Measurements from ENCODE around the gene C1orf21.

C1orf21 gene

DNA sequence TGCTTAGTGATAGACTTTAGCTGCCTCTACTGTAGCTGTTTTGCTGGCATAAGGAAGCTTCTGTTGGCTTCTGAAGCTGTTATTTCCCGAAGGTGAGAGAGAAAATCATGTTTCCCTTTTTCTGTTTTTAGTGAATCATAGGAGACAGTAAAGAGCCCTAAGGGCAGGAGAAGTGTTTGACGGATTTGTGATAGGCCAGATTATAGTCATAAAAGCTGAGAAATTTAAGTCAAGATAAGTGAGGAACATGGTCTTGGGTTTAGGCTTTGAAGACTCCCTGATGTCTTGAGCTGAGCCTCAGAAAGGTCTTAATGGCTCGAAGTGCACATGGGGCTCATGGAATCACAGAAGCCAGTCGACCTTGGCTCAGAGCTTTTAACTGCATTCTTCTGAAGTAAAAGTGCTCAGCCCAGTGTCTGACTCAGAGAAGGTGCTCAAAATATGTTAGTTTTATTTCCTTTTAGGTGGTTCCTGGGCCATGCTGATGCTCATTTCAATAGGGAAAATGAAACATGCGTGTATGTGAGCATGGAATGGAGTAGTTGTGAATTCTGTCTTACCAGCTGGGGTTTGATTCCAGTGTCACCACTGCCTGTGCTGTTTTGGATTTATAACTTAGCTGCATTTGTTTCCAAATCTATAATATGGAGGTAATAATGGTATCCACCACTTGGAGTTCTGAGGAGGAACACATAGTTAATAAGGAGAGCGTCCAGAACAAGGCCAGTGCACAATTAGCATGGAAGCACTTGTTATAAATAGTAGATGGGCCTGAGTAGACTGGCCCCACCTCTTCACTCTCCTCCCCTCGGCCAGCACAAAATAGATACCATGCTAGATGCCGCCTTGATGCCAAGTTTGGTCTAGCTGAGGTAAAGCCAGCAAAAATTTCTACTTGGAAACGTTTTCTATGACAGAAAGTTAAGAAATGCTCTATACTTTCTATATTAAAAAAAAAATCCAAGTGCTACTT is 99.2 kb downstream of the C1orf21 start:
- ATAC-seq (replicated peaks) (no peak), DNase-seq (no peak)
- Mint-ChIP-seq H3K36me3 (no peaks in the 10 kb centered on the region), H3K27ac (no peak overlapping the region), H3K4me1 (peaks cover 1 to 10% of the 10 kb centered on the region in 2 donors), H3K27me3 (no peaks in the 10 kb centered on the region), H3K4me3 (no peak overlapping the region), H3K9me3 (no peaks in the 10 kb centered on the region)

GRCh38 chr1:184486761-184487445 is 100.1 kb downstream of the C1orf21 start:
- DNase-seq (no peak), ATAC-seq (replicated peaks) (no peak)
- Mint-ChIP-seq H3K9me3 (no peaks in the 10 kb centered on the region), H3K4me3 (no peak overlapping the region), H3K27ac (no peak overlapping the region), H3K4me1 (peaks cover 3 to 18% of the 10 kb centered on the region in 2 donors), H3K27me3 (no peaks in the 10 kb centered on the region), H3K36me3 (no peaks in the 10 kb centered on the region)

DNA sequence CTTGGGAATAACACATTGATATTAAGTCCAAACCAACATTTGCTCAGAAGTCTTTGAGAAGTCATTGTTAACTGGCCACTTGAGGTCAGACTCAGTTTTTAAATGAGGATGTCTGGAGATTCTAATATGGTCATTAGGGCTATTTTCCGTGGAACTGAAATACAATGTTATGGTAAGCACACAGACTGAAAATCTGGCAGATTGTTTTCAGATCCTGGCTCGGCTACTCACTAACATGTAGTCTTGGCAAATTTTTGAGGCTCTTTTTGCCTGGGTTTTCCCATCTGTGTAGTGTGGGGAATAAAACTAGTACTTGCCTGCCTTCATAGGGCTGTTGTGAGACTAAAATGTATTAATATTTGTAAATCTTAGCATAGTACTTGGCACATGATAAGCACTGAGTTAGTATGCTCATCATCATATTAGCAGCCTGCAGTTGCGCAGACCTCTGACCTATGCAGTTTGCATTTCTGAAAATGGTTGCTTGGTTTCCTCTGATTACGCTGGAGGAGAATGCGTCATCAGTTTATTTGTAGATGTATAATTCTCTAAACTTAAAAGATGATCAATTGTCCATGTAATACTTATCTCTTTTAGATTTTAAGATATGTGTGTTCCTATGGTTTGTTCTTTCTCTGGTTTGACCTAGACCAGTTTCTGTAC is 100.8 kb downstream of the C1orf21 start:
- ATAC-seq (replicated peaks), result no peak
- Mint-ChIP-seq H3K4me1 (peaks cover 7 to 23% of the 10 kb centered on the region in 2 donors), H3K27me3 (no peaks in the 10 kb centered on the region)

DNA sequence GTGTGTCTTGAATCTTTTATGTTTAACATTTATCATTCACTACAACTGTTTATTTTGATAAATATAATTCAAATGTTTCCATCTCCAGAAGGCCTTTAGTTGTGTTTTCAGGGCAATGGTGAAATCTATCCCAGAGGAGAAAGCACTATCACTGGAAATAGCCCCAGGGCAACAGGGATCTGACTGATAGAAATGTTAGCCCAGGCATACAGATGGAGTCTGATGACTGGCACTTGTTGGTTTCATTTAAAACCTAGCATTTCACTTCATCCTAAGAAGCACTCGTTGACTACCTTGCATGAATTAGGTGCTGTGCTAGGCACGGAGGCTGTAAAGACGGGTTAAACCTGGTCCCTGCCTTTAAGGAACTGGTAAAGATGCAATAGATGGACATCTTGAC is 103.1 kb downstream of the C1orf21 start:
- Mint-ChIP-seq H3K36me3 (no peaks in the 10 kb centered on the region), H3K4me3 (no peak overlapping the region), H3K9me3 (no peaks in the 10 kb centered on the region), H3K4me1 (peaks cover 7 to 19% of the 10 kb centered on the region in 2 donors), H3K27me3 (no peaks in the 10 kb centered on the region), H3K27ac (no peak overlapping the region)
- no peak for DNase-seq
- ATAC-seq (replicated peaks), result no peak

More for the DNA sequence above, 100.8 kb downstream of the C1orf21 start:
- H3K36me3 Mint-ChIP-seq, result no peaks in the 10 kb centered on the region
- no peak overlapping the region for H3K27ac Mint-ChIP-seq
- H3K9me3 Mint-ChIP-seq, result no peaks in the 10 kb centered on the region
- no peak overlapping the region for H3K4me3 Mint-ChIP-seq
- no peak for DNase-seq

DNA sequence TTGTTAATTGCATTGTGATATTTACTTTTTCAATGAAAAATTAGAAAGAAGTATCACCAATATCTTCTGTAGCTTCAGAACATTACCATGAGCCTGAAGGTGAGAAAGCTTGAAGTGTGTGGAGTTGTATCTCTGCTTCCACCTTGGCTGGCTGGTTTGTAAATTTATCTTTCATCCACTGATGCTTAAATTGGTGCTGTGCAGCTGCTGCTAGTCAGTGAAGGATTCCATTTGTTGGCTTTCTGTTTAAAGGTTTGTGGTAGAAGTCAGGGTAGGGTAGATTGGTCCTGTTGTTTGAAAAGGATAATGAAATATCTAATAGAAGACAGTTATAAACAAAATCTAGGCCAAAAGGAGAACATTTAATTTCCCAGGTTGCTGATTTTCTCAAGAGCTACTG is 105.7 kb downstream of the C1orf21 start:
- Mint-ChIP-seq H3K9me3 (no peaks in the 10 kb centered on the region), H3K4me1 (peaks cover 6 to 13% of the 10 kb centered on the region in 2 donors), H3K4me3 (no peak overlapping the region), H3K36me3 (no peaks in the 10 kb centered on the region), H3K27me3 (no peaks in the 10 kb centered on the region), H3K27ac (no peak overlapping the region)
- DNase-seq (no peak), ATAC-seq (replicated peaks) (no peak)

- no peaks in the 10 kb centered on the region for H3K36me3 Mint-ChIP-seq
- H3K27me3 Mint-ChIP-seq, result no peaks in the 10 kb centered on the region
- H3K4me1 Mint-ChIP-seq, result peaks cover 6 to 13% of the 10 kb centered on the region in 2 donors
- H3K27ac Mint-ChIP-seq, result no peak overlapping the region
- no peak for ATAC-seq (replicated peaks)
- no peak for DNase-seq
- no peaks in the 10 kb centered on the region for H3K9me3 Mint-ChIP-seq
- H3K4me3 Mint-ChIP-seq, result no peak overlapping the region
These were observed 107.2 kb downstream of the C1orf21 start for GRCh38 chr1:184493987-184494388.

DNA sequence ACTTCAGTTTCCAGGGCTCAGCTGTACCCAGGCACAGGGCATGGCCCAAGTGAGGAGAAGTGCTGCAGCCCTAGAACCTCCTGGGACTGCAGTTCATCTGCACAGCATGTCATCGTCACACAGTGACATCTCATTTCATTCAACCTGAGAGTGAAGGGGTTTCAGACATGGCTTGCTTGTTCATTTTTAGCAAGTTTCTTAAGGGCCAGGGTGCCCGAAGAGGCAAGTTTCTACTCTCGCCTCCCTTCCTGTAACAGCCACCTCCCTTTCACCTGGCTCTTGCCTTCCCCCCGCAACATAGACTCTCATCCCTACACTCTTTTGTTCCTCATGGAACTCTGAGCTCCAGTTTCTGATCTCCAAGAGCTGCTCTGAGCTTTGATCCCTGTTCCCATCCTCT is 108.1 kb downstream of the C1orf21 start:
- Mint-ChIP-seq H3K4me1 (peaks cover 6 to 13% of the 10 kb centered on the region in 2 donors), H3K4me3 (no peak overlapping the region), H3K27me3 (no peaks in the 10 kb centered on the region), H3K27ac (no peak overlapping the region), H3K36me3 (no peaks in the 10 kb centered on the region), H3K9me3 (no peaks in the 10 kb centered on the region)
- DNase-seq (no peak), ATAC-seq (replicated peaks) (no peak)

- no peak overlapping the region for H3K27ac Mint-ChIP-seq
- H3K36me3 Mint-ChIP-seq, result no peaks in the 10 kb centered on the region
- no peaks in the 10 kb centered on the region for H3K9me3 Mint-ChIP-seq
- H3K27me3 Mint-ChIP-seq, result no peaks in the 10 kb centered on the region
- no peaks in the 10 kb centered on the region for H3K4me1 Mint-ChIP-seq
- DNase-seq (no peak), ATAC-seq (replicated peaks) (no peak)
- H3K4me3 Mint-ChIP-seq, result no peak overlapping the region
These were observed 111.3 kb downstream of the C1orf21 start for GRCh38 chr1:184497959-184498723.

DNA sequence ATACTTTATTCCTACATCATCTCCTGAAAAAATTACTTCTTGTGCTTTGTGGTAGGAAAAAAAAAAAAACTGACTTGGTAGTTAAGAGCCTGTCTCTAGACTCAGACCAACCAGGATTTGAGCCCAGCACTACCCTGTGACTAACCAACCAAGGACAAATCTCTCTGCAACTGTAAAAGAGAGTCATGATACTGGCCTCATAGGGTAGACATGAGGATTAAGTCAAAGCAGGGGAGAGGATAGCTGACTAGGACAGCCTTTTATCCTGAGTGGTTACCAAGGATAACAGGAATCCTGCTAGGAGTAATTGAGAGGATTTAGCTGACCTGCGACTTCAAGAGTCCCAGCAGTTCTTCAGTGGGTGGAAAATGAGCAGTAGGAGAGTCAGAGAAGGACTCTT is 112.8 kb downstream of the C1orf21 start:
- Mint-ChIP-seq H3K9me3 (no peaks in the 10 kb centered on the region), H3K27ac (no peak overlapping the region), H3K36me3 (no peaks in the 10 kb centered on the region), H3K27me3 (no peaks in the 10 kb centered on the region), H3K4me1 (no peaks in the 10 kb centered on the region), H3K4me3 (no peak overlapping the region)
- ATAC-seq (replicated peaks) (no peak), DNase-seq (no peak)

DNA sequence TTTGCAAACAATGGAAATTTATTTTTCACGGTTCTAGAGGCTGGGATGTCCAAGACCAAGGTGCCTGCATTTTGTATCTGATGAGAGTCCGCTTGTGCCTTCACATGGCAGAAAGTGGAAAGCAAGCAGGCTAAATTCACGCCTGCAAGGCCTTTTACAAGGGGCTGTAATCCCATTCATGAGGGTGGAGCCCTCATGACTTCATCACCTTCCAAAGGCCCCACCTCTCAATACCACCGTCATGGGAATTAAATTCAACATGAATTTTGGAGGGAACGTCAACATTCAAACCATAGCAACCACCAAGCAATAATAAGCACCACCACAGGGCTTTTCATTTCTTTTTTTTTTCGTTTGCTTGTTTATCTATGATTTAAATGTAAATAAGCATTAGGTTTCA is 115.3 kb downstream of the C1orf21 start:
- DNase-seq (no peak), ATAC-seq (replicated peaks) (no peak)
- no peaks in the 10 kb centered on the region for H3K4me1 Mint-ChIP-seq
- no peaks in the 10 kb centered on the region for H3K27me3 Mint-ChIP-seq
- H3K27ac Mint-ChIP-seq, result no peak overlapping the region
- H3K9me3 Mint-ChIP-seq, result no peaks in the 10 kb centered on the region
- H3K4me3 Mint-ChIP-seq, result no peak overlapping the region
- H3K36me3 Mint-ChIP-seq, result no peaks in the 10 kb centered on the region

DNA sequence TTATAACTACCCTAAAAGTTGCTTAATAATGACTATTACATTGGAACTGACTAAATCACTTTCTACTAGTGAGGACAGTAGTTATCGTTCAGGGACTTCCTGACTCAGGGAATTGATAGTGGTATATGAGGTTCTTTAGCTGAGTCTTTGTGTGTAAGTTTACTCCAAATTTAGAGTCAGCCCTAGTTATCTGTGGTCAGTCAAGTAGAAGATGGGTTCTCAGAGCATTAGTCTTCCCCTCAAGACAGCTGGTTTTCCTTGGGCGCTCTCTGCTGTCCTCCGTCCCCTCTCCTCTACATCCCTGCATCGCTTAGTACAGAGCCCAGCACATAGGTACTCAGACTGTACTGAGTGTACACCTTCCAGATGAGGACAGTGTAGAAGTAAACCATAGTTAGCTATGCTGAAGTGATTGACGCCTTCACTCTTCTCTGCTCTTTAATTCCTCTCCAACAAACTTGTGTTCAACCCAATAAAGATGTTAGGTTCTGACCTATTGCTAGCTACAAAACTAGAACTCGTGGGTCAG is 116.5 kb downstream of the C1orf21 start:
- Mint-ChIP-seq H3K27me3 (no peaks in the 10 kb centered on the region), H3K27ac (no peak overlapping the region), H3K9me3 (no peaks in the 10 kb centered on the region), H3K36me3 (no peaks in the 10 kb centered on the region), H3K4me1 (no peaks in the 10 kb centered on the region), H3K4me3 (no peak overlapping the region)
- DNase-seq, result no peak
- ATAC-seq (replicated peaks), result no peak

DNA sequence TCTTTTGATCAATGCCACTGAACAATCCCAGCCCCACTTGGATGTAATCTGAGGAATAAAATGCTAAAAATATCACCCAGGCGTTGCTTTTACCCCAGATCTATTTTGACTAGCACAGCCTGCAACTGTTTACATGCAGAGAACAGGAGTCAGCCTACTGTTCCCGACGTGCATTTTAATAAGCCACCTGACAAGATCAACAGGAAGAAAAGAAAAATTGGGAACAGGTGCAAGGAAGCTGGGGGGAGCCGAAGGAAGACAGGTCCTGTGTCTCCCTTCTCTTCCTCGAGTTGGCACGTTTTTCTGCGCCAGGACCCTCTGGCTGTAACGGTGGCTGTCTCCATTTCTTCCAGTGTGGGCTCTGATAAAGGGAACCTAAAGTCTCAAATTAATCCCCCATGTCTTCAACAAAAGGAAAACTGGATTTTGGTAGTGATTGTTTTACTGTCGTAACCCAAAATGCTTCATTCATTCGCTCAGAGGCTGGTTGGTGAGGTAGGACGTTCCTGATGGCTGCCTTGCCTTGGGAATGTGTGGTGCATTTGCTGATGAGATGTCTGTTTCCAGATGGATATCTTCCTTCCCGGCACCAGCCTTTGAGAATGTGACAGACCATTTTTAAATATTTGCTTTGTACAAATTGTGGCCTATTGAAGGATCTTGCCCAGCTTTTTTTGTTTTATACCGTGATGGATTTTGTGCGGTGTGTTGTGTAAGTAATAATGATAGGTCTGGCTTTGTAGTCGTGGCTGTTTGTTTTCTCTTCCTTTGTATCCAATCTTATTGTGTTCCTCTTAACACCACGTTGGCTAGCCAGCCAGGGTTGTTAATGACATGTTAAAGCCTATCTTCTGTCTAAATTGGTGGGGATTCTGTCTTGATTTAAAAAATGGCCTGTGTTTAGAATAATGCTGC is 117.5 kb downstream of the C1orf21 start:
- no peaks in the 10 kb centered on the region for H3K36me3 Mint-ChIP-seq
- no peaks in the 10 kb centered on the region for H3K4me1 Mint-ChIP-seq
- DNase-seq (no peak), ATAC-seq (replicated peaks) (no peak)
- no peak overlapping the region for H3K4me3 Mint-ChIP-seq
- no peaks in the 10 kb centered on the region for H3K9me3 Mint-ChIP-seq
- H3K27me3 Mint-ChIP-seq, result no peaks in the 10 kb centered on the region
- no peak overlapping the region for H3K27ac Mint-ChIP-seq

DNA sequence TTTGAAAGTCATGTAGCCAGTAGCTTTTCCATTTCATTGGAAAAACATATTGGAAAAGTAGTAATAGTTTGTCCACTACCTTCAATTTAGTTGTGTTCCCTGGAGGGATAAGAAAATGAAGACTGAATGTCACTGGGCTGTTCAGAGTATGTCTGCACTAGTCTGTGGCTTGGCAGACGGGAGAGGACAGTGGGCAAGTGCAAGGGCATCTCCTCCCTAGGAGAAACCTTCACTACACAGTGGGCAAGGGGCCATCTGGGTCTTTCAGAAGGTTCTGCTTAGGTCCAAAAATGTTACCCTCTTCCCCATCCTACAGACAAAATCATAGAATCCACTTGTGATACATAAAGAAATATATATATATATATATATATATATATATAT is 118.1 kb downstream of the C1orf21 start:
- no peaks in the 10 kb centered on the region for H3K27me3 Mint-ChIP-seq
- H3K4me1 Mint-ChIP-seq, result no peaks in the 10 kb centered on the region
- no peaks in the 10 kb centered on the region for H3K36me3 Mint-ChIP-seq
- no peaks in the 10 kb centered on the region for H3K9me3 Mint-ChIP-seq
- H3K4me3 Mint-ChIP-seq, result no peak overlapping the region
- ATAC-seq (replicated peaks) (no peak), DNase-seq (no peak)
- no peak overlapping the region for H3K27ac Mint-ChIP-seq
